Transverse colon (tissue), 4 donors: ENCODE measurements around the gene KBTBD6. TPM values are rescaled to one million over a fixed set of nuclear protein-coding genes. Genes with fewer than 3 reads are reported as not detected.
"Not testable (repeated sequence)": the region's sequence is repeated elsewhere in the genome, so short reads cannot be mapped to it uniquely, and the experiment has no call there.

Experiments used
- DNase-seq: peaks from one replicate; pipeline ENCODE4 v3.0.0-alpha.2; 2019
- H3K27ac ChIP-seq, 4 donors: fragments of 200-600 bp; sonication (generic); 2 replicates each; pipeline ENCODE4 v1.5.1; 2016 to 2018; ENCODE audit warnings: inconsistent platforms in 4 of 4
- H3K27me3 ChIP-seq: fragments of 200-600 bp; sonication (generic); 2 replicates; pipeline ENCODE4 v1.5.1; 2017; ENCODE audit warnings: inconsistent platforms
- H3K36me3 ChIP-seq, 4 donors: fragments of 200-600 bp; sonication (generic); 2 replicates each; pipeline ENCODE4 v1.5.1; 2017 to 2019; ENCODE audit warnings: inconsistent platforms in 4 of 4
- H3K4me1 ChIP-seq, 4 donors: fragments of 200-600 bp; sonication (generic); 2 replicates each; pipeline ENCODE4 v1.5.1; 2017 to 2020; ENCODE audit warnings: inconsistent platforms in 4 of 4
- H3K4me3 ChIP-seq, 4 donors: fragments of 200-600 bp; sonication (generic); 1 replicate in 1 of 4; 2 replicates in 3 of 4; pipeline versions ENCODE4 v1.5.1 to v1.6.1; 2017 to 2019; ENCODE audit warnings: inconsistent platforms in 4 of 4
- H3K9me3 ChIP-seq, 2 donors: fragments of 200-600 bp; sonication (generic); 2 replicates each; pipeline ENCODE4 v1.5.1; 2017 to 2019; ENCODE audit warnings: inconsistent platforms in 2 of 2
- EP300 ChIP-seq: sonication (generic); formaldehyde crosslinking; IDR thresholded peaks from one replicate; pipeline ENCODE4 v1.6.1; 2017; ENCODE audit warnings: antibody characterized with exemption, low read depth
- POLR2A ChIP-seq: fragments of 450-650 bp; IDR thresholded peaks from one replicate; pipeline ENCODE4 v1.6.1; 2016; ENCODE audit warnings: antibody characterized with exemption, mild to moderate bottlenecking, moderate library complexity
- POLR2AphosphoS5 ChIP-seq, 3 donors: sonication (generic); formaldehyde crosslinking; IDR thresholded peaks; one replicate each; pipeline ENCODE4 v1.6.1; 2016; ENCODE audit warnings: antibody characterized with exemption in 3 of 3
- WGBS, 2 donors: methylation state at CpG; one replicate each; pipeline ENCODE4 v1.1.5; 2018; ENCODE audit warnings: low coverage in 1 of 2; 5-methylcytosine and 5-hydroxymethylcytosine counted together
- in situ Hi-C, 4 donors: fragments of 200-750 bp; cut with MboI; loops; one replicate each; pipeline versions ENCODE4 v1.15.0 to v1.15.1; 2017; ENCODE audit warnings: low sequenced_read_pairs in 3 of 4, low pct_ligation_motif_present in 1 of 4, low pct_unique_long_range_greater_than_20kb in 1 of 4
- intact Hi-C: fragments of 100-400 bp; cut with DNase I; formaldehyde crosslinking; loops from one replicate; pipeline ENCODE4 v1.15.1; 2023; ENCODE audit warnings: low total_unique reads
- total RNA-seq, 4 donors: library from RNA; depleted of rRNA; stranded (reverse); fragments of >200 nt; gene quantifications; one replicate each; pipeline ENCODE4 v1.1.0, GENCODE V29; 2016
- TF ChIP-seq, protein P1 (sequence below), 5 experiments: fragments of 200-600 bp in 3 of 5; fragments of 450-650 bp in 2 of 5; sonication (generic) in 3 of 5; IDR thresholded peaks; 1 replicate in 2 of 5; 2 replicates in 3 of 5; pipeline ENCODE4 v1.5.1; 2016 to 2017; ENCODE audit warnings: antibody characterized with exemption in 5 of 5, inconsistent platforms in 3 of 5, mild to moderate bottlenecking in 2 of 5, moderate library complexity in 1 of 5

KBTBD6 gene
- total RNA-seq, 4 donors from 2014 or later, result 0.37 to 4.9 (median 2.1) TPM

DNA sequence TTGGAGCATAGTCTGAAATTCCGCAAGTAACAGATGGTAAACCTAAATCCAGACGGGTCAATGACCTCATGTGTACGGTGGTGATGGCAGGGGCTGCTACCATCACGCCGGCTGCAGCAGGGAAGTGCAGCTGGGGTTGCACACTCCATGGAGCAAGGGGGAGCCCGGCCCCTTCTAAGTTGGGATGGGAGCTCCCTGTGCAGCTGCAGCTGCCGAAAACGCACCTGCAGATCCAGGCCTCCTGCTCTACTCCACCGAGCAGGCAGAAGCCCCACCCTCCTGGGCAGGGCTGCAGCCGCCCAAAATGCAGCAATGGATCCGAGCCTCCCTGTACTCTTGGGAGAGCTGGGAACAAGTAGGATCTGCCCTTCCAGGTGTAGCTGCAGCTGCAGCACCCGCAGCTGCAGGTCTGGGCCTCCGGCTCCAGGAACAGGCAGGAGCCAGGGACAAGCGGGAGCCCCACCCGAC is 25.5 kb downstream of the KBTBD6 start:
- 83 to 90% methylated on average over 2 to 15 of the region's 15 CpGs for WGBS, 2 donors
- in situ Hi-C loops, result no loop called here
- intact Hi-C loops, result no loop called here
- Histone ChIP-seq H3K4me1 (no peaks in the 10 kb centered on the region), H3K36me3 (no peaks in the 10 kb centered on the region), H3K27me3 (no peaks in the 10 kb centered on the region), H3K4me3 (no peak overlapping the region), H3K27ac (no peak overlapping the region), H3K9me3 (no peaks in the 10 kb centered on the region)
- no peak for DNase-seq
- TF ChIP-seq EP300, result no peak
- no peak for TF ChIP-seq POLR2AphosphoS5 (IDR thresholded peaks at IDR 0.05)
- TF ChIP-seq POLR2A, result no peak
- TF ChIP-seq, protein P1, sequence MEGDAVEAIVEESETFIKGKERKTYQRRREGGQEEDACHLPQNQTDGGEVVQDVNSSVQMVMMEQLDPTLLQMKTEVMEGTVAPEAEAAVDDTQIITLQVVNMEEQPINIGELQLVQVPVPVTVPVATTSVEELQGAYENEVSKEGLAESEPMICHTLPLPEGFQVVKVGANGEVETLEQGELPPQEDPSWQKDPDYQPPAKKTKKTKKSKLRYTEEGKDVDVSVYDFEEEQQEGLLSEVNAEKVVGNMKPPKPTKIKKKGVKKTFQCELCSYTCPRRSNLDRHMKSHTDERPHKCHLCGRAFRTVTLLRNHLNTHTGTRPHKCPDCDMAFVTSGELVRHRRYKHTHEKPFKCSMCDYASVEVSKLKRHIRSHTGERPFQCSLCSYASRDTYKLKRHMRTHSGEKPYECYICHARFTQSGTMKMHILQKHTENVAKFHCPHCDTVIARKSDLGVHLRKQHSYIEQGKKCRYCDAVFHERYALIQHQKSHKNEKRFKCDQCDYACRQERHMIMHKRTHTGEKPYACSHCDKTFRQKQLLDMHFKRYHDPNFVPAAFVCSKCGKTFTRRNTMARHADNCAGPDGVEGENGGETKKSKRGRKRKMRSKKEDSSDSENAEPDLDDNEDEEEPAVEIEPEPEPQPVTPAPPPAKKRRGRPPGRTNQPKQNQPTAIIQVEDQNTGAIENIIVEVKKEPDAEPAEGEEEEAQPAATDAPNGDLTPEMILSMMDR (IDR thresholded peaks at IDR 0.05), result no peak

DNA sequence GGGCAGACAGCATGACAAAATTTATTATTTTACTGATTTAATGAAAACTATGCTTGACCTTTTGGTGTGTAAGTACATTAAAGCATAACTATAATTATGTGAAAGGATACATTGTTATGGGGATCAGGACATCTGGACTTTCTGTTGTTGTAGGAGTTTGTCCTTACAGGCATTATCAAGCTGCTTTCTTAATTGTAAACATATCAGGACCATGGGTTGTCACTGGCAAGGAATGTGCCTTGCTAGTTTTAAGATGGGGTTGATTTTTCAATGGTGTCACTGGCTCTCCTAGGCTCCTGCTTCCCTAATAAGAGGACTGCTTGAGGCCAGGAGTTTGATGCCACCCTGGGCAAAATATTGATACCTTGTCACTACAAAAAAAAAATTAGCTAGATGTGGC is 32.6 kb downstream of the KBTBD6 start:
- no peaks in the 10 kb centered on the region for H3K27me3 ChIP-seq
- in situ Hi-C loops, result no loop called here
- TF ChIP-seq EP300 (no peak), POLR2A (no peak), POLR2AphosphoS5 (IDR thresholded peaks at IDR 0.05) (no peak)
- TF ChIP-seq, protein P1 (IDR thresholded peaks at IDR 0.05), result no peak
- H3K27ac ChIP-seq, result no peak overlapping the region
- DNase-seq, result no peak
- intact Hi-C loops, result no loop called here
- no peaks in the 10 kb centered on the region for H3K9me3 ChIP-seq
- H3K36me3 ChIP-seq, result no peaks in the 10 kb centered on the region
- H3K4me3 ChIP-seq, result no peak overlapping the region
- no peaks in the 10 kb centered on the region for H3K4me1 ChIP-seq

DNA sequence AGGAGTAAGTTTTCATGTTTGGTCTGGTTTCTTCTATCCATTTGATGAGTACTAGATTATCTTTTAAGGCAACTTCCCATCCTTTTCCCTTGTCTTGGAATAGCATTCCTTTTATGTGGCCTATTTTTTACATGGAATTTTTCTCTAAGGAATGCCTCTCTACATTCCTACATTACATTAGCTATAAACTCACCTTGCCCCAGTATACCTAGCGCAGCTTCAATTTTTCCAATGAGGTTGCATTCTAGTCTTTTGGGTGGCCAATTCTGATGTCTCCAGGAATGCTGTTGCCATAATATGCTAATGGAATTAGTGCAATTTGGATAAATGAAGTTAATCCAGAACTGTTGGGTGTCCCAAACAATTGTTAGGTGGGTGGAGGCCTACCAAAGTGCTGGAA is 33.8 kb downstream of the KBTBD6 start:
- Histone ChIP-seq H3K4me3 (no peak overlapping the region), H3K9me3 (no peaks in the 10 kb centered on the region), H3K27me3 (no peaks in the 10 kb centered on the region), H3K36me3 (no peaks in the 10 kb centered on the region), H3K4me1 (no peaks in the 10 kb centered on the region), H3K27ac (no peak overlapping the region)
- TF ChIP-seq POLR2A, result no peak
- TF ChIP-seq, protein P1 (IDR thresholded peaks at IDR 0.05), result no peak
- TF ChIP-seq POLR2AphosphoS5 (IDR thresholded peaks at IDR 0.05), result no peak
- TF ChIP-seq EP300, result no peak
- no peak for DNase-seq
- WGBS, 2 donors, result 90 to 100% methylated on average over 1 of the region's 1 CpG
- intact Hi-C loops (no loop called here), in situ Hi-C loops (no loop called here)

DNA sequence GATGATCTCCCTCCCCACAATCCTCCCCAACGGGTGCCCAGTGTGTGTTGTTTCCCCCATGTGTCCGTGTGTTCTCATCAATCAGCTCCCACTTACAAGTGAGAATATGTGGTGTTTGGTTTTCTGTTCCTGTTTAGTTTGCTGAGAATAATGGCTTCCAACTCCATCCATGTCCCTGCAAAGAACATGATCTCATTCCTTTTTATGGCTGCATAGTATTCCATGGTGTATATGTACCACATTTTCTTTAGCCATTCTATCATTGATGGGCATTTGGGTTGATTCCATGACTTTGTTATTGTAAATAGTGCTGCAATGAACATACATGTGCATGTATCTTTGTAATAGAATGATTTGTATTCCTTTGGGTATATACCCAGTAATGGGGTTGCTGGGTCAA is 36.9 kb downstream of the KBTBD6 start:
- in situ Hi-C loops, intact Hi-C loops: not testable (repeated sequence)
- 98% methylated on average over 2 of the region's 2 CpGs; no CpG with 5 or more reads in 1 of the 2 donors for WGBS, 2 donors

DNA sequence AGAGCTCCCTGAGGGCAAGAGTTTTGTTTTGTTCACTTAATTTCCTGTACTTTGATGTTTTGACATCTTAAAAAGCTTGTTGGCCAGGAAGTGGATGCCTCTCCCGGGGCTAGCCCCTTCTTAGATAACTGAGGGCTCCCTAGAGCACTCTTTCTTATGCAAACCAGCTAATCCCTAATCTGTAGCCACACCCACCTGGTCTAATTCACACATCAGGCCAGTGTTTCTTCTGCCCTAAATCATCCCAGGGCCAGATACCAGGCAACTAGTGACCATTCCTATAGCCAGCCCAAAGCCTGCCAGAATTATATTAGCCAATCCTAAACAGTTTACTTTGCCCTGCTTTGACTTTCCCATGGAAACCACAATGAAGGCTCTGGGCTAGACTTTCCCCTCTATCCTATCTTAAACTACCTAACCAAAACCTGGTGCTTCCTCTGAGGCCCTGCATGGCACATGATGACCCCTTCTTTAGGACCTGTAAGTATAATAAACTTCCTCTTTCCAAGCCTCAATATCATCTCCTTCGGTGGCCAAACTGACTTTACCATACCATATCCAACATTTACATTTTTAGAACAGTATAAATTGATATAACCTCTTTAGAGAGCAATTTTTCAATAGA is 46.5 kb downstream of the KBTBD6 start:
- in situ Hi-C loops, result no loop called here
- no peaks in the 10 kb centered on the region for H3K27me3 ChIP-seq
- WGBS, 2 donors, result 67 to 89% methylated on average over 1 to 2 of the region's 2 CpGs
- TF ChIP-seq POLR2AphosphoS5 (IDR thresholded peaks at IDR 0.05) (no peak), EP300 (no peak), POLR2A (no peak)
- TF ChIP-seq, protein P1 (IDR thresholded peaks at IDR 0.05), result no peak
- no peak overlapping the region for H3K4me3 ChIP-seq
- no peak overlapping the region for H3K27ac ChIP-seq
- DNase-seq, result no peak
- H3K9me3 ChIP-seq, result no peaks in the 10 kb centered on the region
- H3K36me3 ChIP-seq, result peaks cover 0 to 30% (median 6%) of the 10 kb centered on the region in 4 donors
- intact Hi-C loops, result no loop called here
- H3K4me1 ChIP-seq, result no peaks in the 10 kb centered on the region

More for the DNA sequence above, 36.9 kb downstream of the KBTBD6 start:
- not testable (repeated sequence) for H3K4me1 ChIP-seq, H3K36me3 ChIP-seq, DNase-seq, H3K4me3 ChIP-seq, H3K27me3 ChIP-seq, H3K27ac ChIP-seq, H3K9me3 ChIP-seq
